Karpas-422 (cell line): ENCODE data around the gene CHRNA1. TPM values are rescaled to one million over a fixed set of nuclear protein-coding genes. Genes with fewer than 3 reads are reported as not detected.

Experiments used
- DNase-seq: peaks from one replicate; pipeline ENCODE4 v3.0.0-alpha.2; 2015
- H2AFZ ChIP-seq: fragments of 200-600 bp; sonication (generic); 2 replicates; pipeline ENCODE4 v1.6.1; 2014; ENCODE audit warnings: antibody characterized with exemption, low read length, mixed read lengths
- H3K27ac ChIP-seq: fragments of 200-600 bp; sonication (generic); 2 replicates; pipeline ENCODE4 v1.5.1; 2014; ENCODE audit warnings: mild to moderate bottlenecking, low read length, moderate library complexity
- H3K27me3 ChIP-seq: fragments of 200-600 bp; sonication (generic); 2 replicates; pipeline ENCODE4 v1.6.1; 2014; ENCODE audit warnings: low read length, mixed read lengths
- H3K36me3 ChIP-seq: fragments of 200-600 bp; sonication (generic); 2 replicates; pipeline ENCODE4 v1.6.1; 2014; ENCODE audit warnings: low read length, mixed read lengths; ENCODE audit not compliant: insufficient read depth
- H3K4me1 ChIP-seq: fragments of 200-600 bp; sonication (generic); 2 replicates; pipeline ENCODE4 v1.6.1; 2014; ENCODE audit warnings: mild to moderate bottlenecking, low read length, mixed read lengths
- H3K4me2 ChIP-seq: fragments of 200-600 bp; sonication (generic); 2 replicates; pipeline ENCODE4 v1.6.1; 2014; ENCODE audit warnings: low read length, low read depth, mild to moderate bottlenecking; ENCODE audit not compliant: poor library complexity, severe bottlenecking
- H3K4me3 ChIP-seq: fragments of 200-600 bp; sonication (generic); 2 replicates; pipeline ENCODE4 v1.5.1; 2014; ENCODE audit warnings: mild to moderate bottlenecking, antibody characterized with exemption, low read length, mixed read lengths
- H3K79me2 ChIP-seq: fragments of 200-600 bp; sonication (generic); 2 replicates; pipeline ENCODE4 v1.6.1; 2014; ENCODE audit warnings: mild to moderate bottlenecking, low read length, mixed read lengths
- H3K9ac ChIP-seq: fragments of 200-600 bp; sonication (generic); 2 replicates; pipeline ENCODE4 v1.6.0; 2014; ENCODE audit warnings: low read length
- H3K9me2 ChIP-seq: fragments of 200-600 bp; sonication (generic), shearing (Covaris generic); replicated peaks from 2 replicates; pipeline ENCODE4 v1.6.0; 2014; ENCODE audit warnings: mild to moderate bottlenecking, low read length, moderate library complexity; ENCODE audit not compliant: insufficient read depth
- H3K9me3 ChIP-seq: fragments of 300-700, 200-600 bp; sonication (generic); 2 replicates; pipeline ENCODE4 v1.6.1; 2014; ENCODE audit warnings: low read length, mixed read lengths
- H4K20me1 ChIP-seq: fragments of 200-600 bp; sonication (generic); 2 replicates; pipeline ENCODE4 v1.6.1; 2014; ENCODE audit warnings: mild to moderate bottlenecking, antibody characterized with exemption, low read length, low read depth; ENCODE audit not compliant: insufficient read depth
- total RNA-seq: library from RNA; depleted of rRNA; stranded (reverse); fragments of >200 nt; shearing (Covaris generic); gene quantifications from 2 replicates; pipeline ENCODE4 v1.2.3, GENCODE V29; 2014; ENCODE audit warnings: low replicate concordance

The CHRNA1 gene
- total RNA-seq, 1 experiment from 2014 or later, result not detected

- H3K9ac ChIP-seq, result no peak overlapping the region
- no peaks in the 10 kb centered on the region for H3K9me3 ChIP-seq
- H4K20me1 ChIP-seq, result no peaks in the 10 kb centered on the region
- H3K4me2 ChIP-seq, result no peak overlapping the region
- no peak overlapping the region for H3K4me3 ChIP-seq
- H2AFZ ChIP-seq, result no peak overlapping the region
- H3K36me3 ChIP-seq, result no peaks in the 10 kb centered on the region
- H3K27me3 ChIP-seq, result no peaks in the 10 kb centered on the region
- H3K4me1 ChIP-seq, result no peaks in the 10 kb centered on the region
- H3K9me2 ChIP-seq, result no peaks in the 10 kb centered on the region
- no peak for DNase-seq
- no peak overlapping the region for H3K27ac ChIP-seq
- no peaks in the 10 kb centered on the region for H3K79me2 ChIP-seq
These were observed 2.4 kb downstream of the CHRNA1 start for GRCh38 chr2:174761837-174762236.

- H3K9me3 ChIP-seq, result no peaks in the 10 kb centered on the region
- H3K4me1 ChIP-seq, result no peaks in the 10 kb centered on the region
- no peak overlapping the region for H2AFZ ChIP-seq
- no peak overlapping the region for H3K27ac ChIP-seq
- DNase-seq, result no peak
- H3K4me3 ChIP-seq, result no peak overlapping the region
- H3K79me2 ChIP-seq, result no peaks in the 10 kb centered on the region
- H4K20me1 ChIP-seq, result no peaks in the 10 kb centered on the region
- H3K27me3 ChIP-seq, result no peaks in the 10 kb centered on the region
- H3K9ac ChIP-seq, result no peak overlapping the region
- no peaks in the 10 kb centered on the region for H3K9me2 ChIP-seq
- no peaks in the 10 kb centered on the region for H3K36me3 ChIP-seq
- H3K4me2 ChIP-seq, result no peak overlapping the region
These were observed 3.3 kb downstream of the CHRNA1 start for GRCh38 chr2:174760845-174761473.

GRCh38 chr2:174759381-174760065 lies 4.7 kb downstream of the CHRNA1 start:
- no peak overlapping the region for H3K27ac ChIP-seq
- H4K20me1 ChIP-seq, result no peaks in the 10 kb centered on the region
- no peak overlapping the region for H3K9ac ChIP-seq
- no peak overlapping the region for H2AFZ ChIP-seq
- no peak for DNase-seq
- H3K79me2 ChIP-seq, result no peaks in the 10 kb centered on the region
- no peaks in the 10 kb centered on the region for H3K4me1 ChIP-seq
- H3K27me3 ChIP-seq, result no peaks in the 10 kb centered on the region
- H3K9me2 ChIP-seq, result no peaks in the 10 kb centered on the region
- no peak overlapping the region for H3K4me3 ChIP-seq
- H3K4me2 ChIP-seq, result no peak overlapping the region
- H3K36me3 ChIP-seq, result no peaks in the 10 kb centered on the region
- no peaks in the 10 kb centered on the region for H3K9me3 ChIP-seq

- Histone ChIP-seq H3K9me3 (no peaks in the 10 kb centered on the region), H2AFZ (no peak overlapping the region), H4K20me1 (no peaks in the 10 kb centered on the region), H3K27ac (no peak overlapping the region), H3K4me1 (no peaks in the 10 kb centered on the region), H3K36me3 (no peaks in the 10 kb centered on the region), H3K27me3 (no peaks in the 10 kb centered on the region), H3K9ac (no peak overlapping the region), H3K9me2 (no peaks in the 10 kb centered on the region), H3K79me2 (no peaks in the 10 kb centered on the region), H3K4me2 (no peak overlapping the region), H3K4me3 (no peak overlapping the region)
- DNase-seq, result no peak
These were observed 7.5 kb downstream of the CHRNA1 start for GRCh38 chr2:174756743-174757142.

GRCh38 chr2:174753038-174753633 lies 11.1 kb downstream of the CHRNA1 start:
- H3K4me3 ChIP-seq, result no peak overlapping the region
- no peaks in the 10 kb centered on the region for H3K79me2 ChIP-seq
- no peak overlapping the region for H3K9ac ChIP-seq
- H2AFZ ChIP-seq, result no peak overlapping the region
- no peaks in the 10 kb centered on the region for H4K20me1 ChIP-seq
- no peaks in the 10 kb centered on the region for H3K36me3 ChIP-seq
- peaks cover 4% of the 10 kb centered on the region for H3K4me1 ChIP-seq
- DNase-seq, result no peak
- no peak overlapping the region for H3K4me2 ChIP-seq
- no peaks in the 10 kb centered on the region for H3K27me3 ChIP-seq
- H3K9me2 ChIP-seq, result no peaks in the 10 kb centered on the region
- no peak overlapping the region for H3K27ac ChIP-seq
- no peaks in the 10 kb centered on the region for H3K9me3 ChIP-seq

- Histone ChIP-seq H3K36me3 (no peaks in the 10 kb centered on the region), H2AFZ (no peak overlapping the region), H3K4me2 (no peak overlapping the region), H3K4me1 (peaks cover 4% of the 10 kb centered on the region), H3K79me2 (no peaks in the 10 kb centered on the region), H3K9ac (no peak overlapping the region), H3K27me3 (no peaks in the 10 kb centered on the region), H3K4me3 (no peak overlapping the region), H3K27ac (no peak overlapping the region), H3K9me3 (no peaks in the 10 kb centered on the region), H3K9me2 (no peaks in the 10 kb centered on the region), H4K20me1 (no peaks in the 10 kb centered on the region)
- no peak for DNase-seq
These were observed 11.8 kb downstream of the CHRNA1 start for GRCh38 chr2:174752403-174753037.

- no peaks in the 10 kb centered on the region for H3K79me2 ChIP-seq
- H3K27me3 ChIP-seq, result no peaks in the 10 kb centered on the region
- H3K4me1 ChIP-seq, result peaks cover 4% of the 10 kb centered on the region
- no peak overlapping the region for H3K4me3 ChIP-seq
- H3K27ac ChIP-seq, result no peak overlapping the region
- H2AFZ ChIP-seq, result no peak overlapping the region
- no peak overlapping the region for H3K4me2 ChIP-seq
- no peak for DNase-seq
- no peaks in the 10 kb centered on the region for H3K36me3 ChIP-seq
- H3K9me2 ChIP-seq, result no peaks in the 10 kb centered on the region
- no peaks in the 10 kb centered on the region for H3K9me3 ChIP-seq
- H4K20me1 ChIP-seq, result no peaks in the 10 kb centered on the region
- no peak overlapping the region for H3K9ac ChIP-seq
These were observed 13.3 kb downstream of the CHRNA1 start for GRCh38 chr2:174750923-174751441.

GRCh38 chr2:174749793-174750192 lies 14.5 kb downstream of the CHRNA1 start:
- H4K20me1 ChIP-seq, result no peaks in the 10 kb centered on the region
- no peaks in the 10 kb centered on the region for H3K9me2 ChIP-seq
- H3K36me3 ChIP-seq, result no peaks in the 10 kb centered on the region
- peaks cover 4% of the 10 kb centered on the region for H3K4me1 ChIP-seq
- no peak overlapping the region for H2AFZ ChIP-seq
- no peak overlapping the region for H3K4me3 ChIP-seq
- H3K9ac ChIP-seq, result no peak overlapping the region
- H3K9me3 ChIP-seq, result no peaks in the 10 kb centered on the region
- no peaks in the 10 kb centered on the region for H3K27me3 ChIP-seq
- H3K27ac ChIP-seq, result no peak overlapping the region
- H3K79me2 ChIP-seq, result no peaks in the 10 kb centered on the region
- H3K4me2 ChIP-seq, result no peak overlapping the region
- no peak for DNase-seq
